H1 (cell line): Measurements from ENCODE around the gene SLC31A2. TPM values are rescaled to one million over a fixed set of nuclear protein-coding genes. Genes with fewer than 3 reads are reported as not detected.

Experiments
- BACH1 ChIP-seq: IDR thresholded peaks from 2 replicates; pipeline ENCODE4 v1.6.1; 2012; ENCODE audit warnings: low read length, improper control_type of control experiment
- BCL11A ChIP-seq, 2 experiments: IDR thresholded peaks; one replicate each; pipeline ENCODE4 v1.6.1; 2011; ENCODE audit warnings: low read depth in 2 of 2, low read length in 2 of 2, mild to moderate bottlenecking in 2 of 2
- CEBPB ChIP-seq: IDR thresholded peaks from 2 replicates; pipeline ENCODE4 v1.6.1; 2012; ENCODE audit warnings: low read depth, low read length
- EGR1 ChIP-seq: IDR thresholded peaks from 2 replicates; pipeline ENCODE4 v1.6.1; 2011; ENCODE audit warnings: low read depth, low read length, borderline replicate concordance
- JUND ChIP-seq: IDR thresholded peaks from 2 replicates; pipeline ENCODE4 v1.6.1; 2011; ENCODE audit warnings: mild to moderate bottlenecking, improper control_type of control experiment, low read length
- KDM4A ChIP-seq: IDR thresholded peaks from one replicate; pipeline ENCODE4 v1.7.1; 2012; ENCODE audit warnings: low read depth, mild to moderate bottlenecking, moderate library complexity, low read length, inconsistent platforms; ENCODE audit not compliant: severe bottlenecking
- NANOG ChIP-seq: IDR thresholded peaks from 2 replicates; pipeline ENCODE4 v1.6.1; 2011; ENCODE audit warnings: low read length, low read depth, mild to moderate bottlenecking, inconsistent platforms; ENCODE audit not compliant: insufficient read depth, poor library complexity, severe bottlenecking
- NRF1 ChIP-seq: IDR thresholded peaks from 2 replicates; pipeline ENCODE4 v1.6.1; 2011; ENCODE audit warnings: mild to moderate bottlenecking, low read depth, low read length, improper control_type of control experiment
- RXRA ChIP-seq: IDR thresholded peaks from 2 replicates; pipeline ENCODE4 v1.6.1; 2011; ENCODE audit warnings: low read depth, mild to moderate bottlenecking, low read length, moderate library complexity; ENCODE audit not compliant: insufficient read depth
- SAP30 ChIP-seq: fragments of 300-600 bp; sonication (generic); IDR thresholded peaks from 2 replicates; pipeline ENCODE4 v1.7.1; 2012; ENCODE audit warnings: low read length, moderate library complexity, mild to moderate bottlenecking, inconsistent platforms; ENCODE audit not compliant: insufficient read depth, insufficient replicate concordance
- SRF ChIP-seq: IDR thresholded peaks from 2 replicates; pipeline ENCODE4 v1.6.1; 2011; ENCODE audit warnings: mild to moderate bottlenecking, low read depth, low read length, moderate library complexity
- SUZ12 ChIP-seq: fragments of 200-600 bp; sonication (generic); IDR thresholded peaks from 2 replicates; pipeline ENCODE4 v1.6.1; 2012; ENCODE audit warnings: mild to moderate bottlenecking, inconsistent platforms, low read length, moderate library complexity, mixed read lengths
- polyA plus RNA-seq, 7 experiments: library from polyadenylated mRNA; depleted of rRNA in 3 of 7; stranded (reverse) in 5 of 7; unstranded in 2 of 7; fragments of >200 nt in 5 of 7; fragments of 200-250 nt in 2 of 7; gene quantifications; 1 replicate in 5 of 7; 2 replicates in 1 of 7; 4 replicates in 1 of 7; pipeline versions ENCODE4 v1.2.1 to v1.2.3, GENCODE V29; 2011 to 2013; ENCODE audit warnings: missing spikeins in 2 of 7, mixed read lengths in 2 of 7
- total RNA-seq: library from RNA; stranded (reverse); fragmentation: NEBNext Ultra II Directional; extraction: Animal tissue kit (Norgen Biotek cat#: 25700); gene quantifications from 2 replicates; pipeline ENCODE4 v1.2.1, GENCODE V29; 2021
- TF ChIP-seq, protein P1 (sequence below): fragments of 300-600 bp; sonication (generic); IDR thresholded peaks from 2 replicates; pipeline ENCODE4 v1.7.1; 2012; ENCODE audit warnings: low read length, moderate library complexity, mild to moderate bottlenecking, inconsistent platforms; ENCODE audit not compliant: insufficient replicate concordance

The SLC31A2 gene
- total and polyA plus RNA-seq, 2 of the 8 experiments (the other 6 are each of a cell fraction or from before 2014, with no cell fraction given), result 2.0 to 2.9 TPM

- TF ChIP-seq, protein P1, sequence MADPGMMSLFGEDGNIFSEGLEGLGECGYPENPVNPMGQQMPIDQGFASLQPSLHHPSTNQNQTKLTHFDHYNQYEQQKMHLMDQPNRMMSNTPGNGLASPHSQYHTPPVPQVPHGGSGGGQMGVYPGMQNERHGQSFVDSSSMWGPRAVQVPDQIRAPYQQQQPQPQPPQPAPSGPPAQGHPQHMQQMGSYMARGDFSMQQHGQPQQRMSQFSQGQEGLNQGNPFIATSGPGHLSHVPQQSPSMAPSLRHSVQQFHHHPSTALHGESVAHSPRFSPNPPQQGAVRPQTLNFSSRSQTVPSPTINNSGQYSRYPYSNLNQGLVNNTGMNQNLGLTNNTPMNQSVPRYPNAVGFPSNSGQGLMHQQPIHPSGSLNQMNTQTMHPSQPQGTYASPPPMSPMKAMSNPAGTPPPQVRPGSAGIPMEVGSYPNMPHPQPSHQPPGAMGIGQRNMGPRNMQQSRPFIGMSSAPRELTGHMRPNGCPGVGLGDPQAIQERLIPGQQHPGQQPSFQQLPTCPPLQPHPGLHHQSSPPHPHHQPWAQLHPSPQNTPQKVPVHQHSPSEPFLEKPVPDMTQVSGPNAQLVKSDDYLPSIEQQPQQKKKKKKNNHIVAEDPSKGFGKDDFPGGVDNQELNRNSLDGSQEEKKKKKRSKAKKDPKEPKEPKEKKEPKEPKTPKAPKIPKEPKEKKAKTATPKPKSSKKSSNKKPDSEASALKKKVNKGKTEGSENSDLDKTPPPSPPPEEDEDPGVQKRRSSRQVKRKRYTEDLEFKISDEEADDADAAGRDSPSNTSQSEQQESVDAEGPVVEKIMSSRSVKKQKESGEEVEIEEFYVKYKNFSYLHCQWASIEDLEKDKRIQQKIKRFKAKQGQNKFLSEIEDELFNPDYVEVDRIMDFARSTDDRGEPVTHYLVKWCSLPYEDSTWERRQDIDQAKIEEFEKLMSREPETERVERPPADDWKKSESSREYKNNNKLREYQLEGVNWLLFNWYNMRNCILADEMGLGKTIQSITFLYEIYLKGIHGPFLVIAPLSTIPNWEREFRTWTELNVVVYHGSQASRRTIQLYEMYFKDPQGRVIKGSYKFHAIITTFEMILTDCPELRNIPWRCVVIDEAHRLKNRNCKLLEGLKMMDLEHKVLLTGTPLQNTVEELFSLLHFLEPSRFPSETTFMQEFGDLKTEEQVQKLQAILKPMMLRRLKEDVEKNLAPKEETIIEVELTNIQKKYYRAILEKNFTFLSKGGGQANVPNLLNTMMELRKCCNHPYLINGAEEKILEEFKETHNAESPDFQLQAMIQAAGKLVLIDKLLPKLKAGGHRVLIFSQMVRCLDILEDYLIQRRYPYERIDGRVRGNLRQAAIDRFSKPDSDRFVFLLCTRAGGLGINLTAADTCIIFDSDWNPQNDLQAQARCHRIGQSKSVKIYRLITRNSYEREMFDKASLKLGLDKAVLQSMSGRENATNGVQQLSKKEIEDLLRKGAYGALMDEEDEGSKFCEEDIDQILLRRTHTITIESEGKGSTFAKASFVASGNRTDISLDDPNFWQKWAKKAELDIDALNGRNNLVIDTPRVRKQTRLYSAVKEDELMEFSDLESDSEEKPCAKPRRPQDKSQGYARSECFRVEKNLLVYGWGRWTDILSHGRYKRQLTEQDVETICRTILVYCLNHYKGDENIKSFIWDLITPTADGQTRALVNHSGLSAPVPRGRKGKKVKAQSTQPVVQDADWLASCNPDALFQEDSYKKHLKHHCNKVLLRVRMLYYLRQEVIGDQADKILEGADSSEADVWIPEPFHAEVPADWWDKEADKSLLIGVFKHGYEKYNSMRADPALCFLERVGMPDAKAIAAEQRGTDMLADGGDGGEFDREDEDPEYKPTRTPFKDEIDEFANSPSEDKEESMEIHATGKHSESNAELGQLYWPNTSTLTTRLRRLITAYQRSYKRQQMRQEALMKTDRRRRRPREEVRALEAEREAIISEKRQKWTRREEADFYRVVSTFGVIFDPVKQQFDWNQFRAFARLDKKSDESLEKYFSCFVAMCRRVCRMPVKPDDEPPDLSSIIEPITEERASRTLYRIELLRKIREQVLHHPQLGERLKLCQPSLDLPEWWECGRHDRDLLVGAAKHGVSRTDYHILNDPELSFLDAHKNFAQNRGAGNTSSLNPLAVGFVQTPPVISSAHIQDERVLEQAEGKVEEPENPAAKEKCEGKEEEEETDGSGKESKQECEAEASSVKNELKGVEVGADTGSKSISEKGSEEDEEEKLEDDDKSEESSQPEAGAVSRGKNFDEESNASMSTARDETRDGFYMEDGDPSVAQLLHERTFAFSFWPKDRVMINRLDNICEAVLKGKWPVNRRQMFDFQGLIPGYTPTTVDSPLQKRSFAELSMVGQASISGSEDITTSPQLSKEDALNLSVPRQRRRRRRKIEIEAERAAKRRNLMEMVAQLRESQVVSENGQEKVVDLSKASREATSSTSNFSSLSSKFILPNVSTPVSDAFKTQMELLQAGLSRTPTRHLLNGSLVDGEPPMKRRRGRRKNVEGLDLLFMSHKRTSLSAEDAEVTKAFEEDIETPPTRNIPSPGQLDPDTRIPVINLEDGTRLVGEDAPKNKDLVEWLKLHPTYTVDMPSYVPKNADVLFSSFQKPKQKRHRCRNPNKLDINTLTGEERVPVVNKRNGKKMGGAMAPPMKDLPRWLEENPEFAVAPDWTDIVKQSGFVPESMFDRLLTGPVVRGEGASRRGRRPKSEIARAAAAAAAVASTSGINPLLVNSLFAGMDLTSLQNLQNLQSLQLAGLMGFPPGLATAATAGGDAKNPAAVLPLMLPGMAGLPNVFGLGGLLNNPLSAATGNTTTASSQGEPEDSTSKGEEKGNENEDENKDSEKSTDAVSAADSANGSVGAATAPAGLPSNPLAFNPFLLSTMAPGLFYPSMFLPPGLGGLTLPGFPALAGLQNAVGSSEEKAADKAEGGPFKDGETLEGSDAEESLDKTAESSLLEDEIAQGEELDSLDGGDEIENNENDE, result no peak
- TF ChIP-seq RXRA (no peak), KDM4A (no peak), NANOG (no peak), NRF1 (no peak), SRF (no peak), BCL11A (IDR thresholded peaks at IDR 0.05; ENCODE audit: low read depth in 2 of 2, low read length in 2 of 2) (no peak), BACH1 (no peak), CEBPB (no peak), JUND (no peak), EGR1 (no peak), SAP30 (no peak), SUZ12 (no peak)
Observed at GRCh38 chr9:113148372-113148705, 2.5 kb upstream of the SLC31A2 start (continued).
